Esophagus muscularis mucosa (tissue), 4 donors: ENCODE measurements around the gene FBXO31. TPM values are rescaled to one million over a fixed set of nuclear protein-coding genes. Genes with fewer than 3 reads are reported as not detected.

ENCODE experiments used
- DNase-seq: peaks from one replicate; pipeline ENCODE4 v3.0.0-alpha.2; 2017; ENCODE audit errors: extremely low spot score
- H3K27ac ChIP-seq, 4 donors: fragments of 200-600 bp; sonication (generic); replicated peaks in 1 of 4; 1 replicate in 3 of 4; 2 replicates in 1 of 4; pipeline ENCODE4 v1.5.1; 2016 to 2019; ENCODE audit warnings: mild to moderate bottlenecking in 1 of 4
- H3K27me3 ChIP-seq, 4 donors: fragments of 200-600 bp; sonication (generic); one replicate each; pipeline versions ENCODE4 v1.5.1 to v1.6.0; 2016 to 2019
- H3K36me3 ChIP-seq, 4 donors: fragments of 200-600 bp; sonication (generic); one replicate each; pipeline ENCODE4 v1.5.1; 2016 to 2019
- H3K4me1 ChIP-seq, 4 donors: fragments of 200-600 bp; sonication (generic); one replicate each; pipeline ENCODE4 v1.5.1; 2016 to 2019
- H3K4me3 ChIP-seq, 4 donors: fragments of 200-600 bp; sonication (generic); 1 replicate in 2 of 4; 2 replicates in 2 of 4; pipeline ENCODE4 v1.5.1; 2016 to 2019; ENCODE audit warnings: mild to moderate bottlenecking in 4 of 4, moderate library complexity in 1 of 4
- H3K9me3 ChIP-seq, 4 donors: fragments of 200-600 bp; sonication (generic); 1 replicate in 3 of 4; 2 replicates in 1 of 4; pipeline ENCODE4 v1.5.1; 2016 to 2019
- CTCF ChIP-seq, 3 experiments: fragments of 200-600 bp in 2 of 3; fragments of 450-650 bp in 1 of 3; sonication (generic) in 2 of 3; IDR thresholded peaks; one replicate each; pipeline ENCODE4 v1.5.1; 2017 to 2019; ENCODE audit warnings: antibody characterized with exemption in 3 of 3, mild to moderate bottlenecking in 2 of 3, moderate library complexity in 1 of 3
- EP300 ChIP-seq: sonication (generic); formaldehyde crosslinking; IDR thresholded peaks from one replicate; pipeline ENCODE4 v1.6.1; 2017; ENCODE audit warnings: antibody characterized with exemption
- POLR2A ChIP-seq: fragments of 450-650 bp; IDR thresholded peaks from one replicate; pipeline ENCODE4 v1.6.1; 2017; ENCODE audit warnings: antibody characterized with exemption, moderate library complexity, mild to moderate bottlenecking, low read depth
- POLR2AphosphoS5 ChIP-seq, 2 donors: sonication (generic); formaldehyde crosslinking; IDR thresholded peaks; one replicate each; pipeline ENCODE4 v1.6.1; 2017; ENCODE audit warnings: antibody characterized with exemption in 2 of 2
- WGBS: methylation state at CpG from one replicate; pipeline ENCODE4 v1.1.5; 2018; 5-methylcytosine and 5-hydroxymethylcytosine counted together
- intact Hi-C: fragments of 100-400 bp; cut with DNase I; formaldehyde crosslinking; loops from one replicate; pipeline ENCODE4 v1.15.1; 2023
- total RNA-seq, 4 donors: library from RNA; depleted of rRNA; stranded (reverse); fragments of >200 nt; gene quantifications; one replicate each; pipeline versions ENCODE4 v1.1.0 to v1.2.1, GENCODE V29; 2016

FBXO31 gene
- total RNA-seq, 4 donors from 2014 or later = 68.8 to 173 (median 102) TPM

GRCh38 chr16:87410530-87410929 lies 27.0 kb upstream of the FBXO31 start:
- H3K36me3 ChIP-seq = peaks cover 49 to 100% (median 87%) of the 10 kb centered on the region in 4 donors
- H3K27me3 ChIP-seq = no peaks in the 10 kb centered on the region
- no peak for DNase-seq
- H3K4me3 ChIP-seq = no peak overlapping the region
- TF ChIP-seq CTCF (IDR thresholded peaks at IDR 0.05) = no peak
- no peaks in the 10 kb centered on the region for H3K4me1 ChIP-seq
- WGBS = 94% methylated on average over 6 of the region's 11 CpGs
- intact Hi-C loops = loop anchor here (5.0 kb wide), 1 partner anchor 227 kb away; no protein-coding TSS in a partner anchor
- no peaks in the 10 kb centered on the region for H3K9me3 ChIP-seq
- no peak overlapping the region for H3K27ac ChIP-seq

- Histone ChIP-seq H3K27me3 (no peaks in the 10 kb centered on the region), H3K4me3 (no peak overlapping the region), H3K4me1 (no peaks in the 10 kb centered on the region), H3K9me3 (no peaks in the 10 kb centered on the region), H3K36me3 (peaks cover 54 to 100% (median 87%) of the 10 kb centered on the region in 4 donors), H3K27ac (no peak overlapping the region)
- intact Hi-C loops = loop anchor here (5.0 kb wide), 1 partner anchor 228 kb away; no protein-coding TSS in a partner anchor
- 94% methylated on average over 7 of the region's 13 CpGs for WGBS
- DNase-seq = no peak
- TF ChIP-seq EP300 (no peak), CTCF (IDR thresholded peaks at IDR 0.05) (no peak), POLR2AphosphoS5 (IDR thresholded peaks at IDR 0.05) (no peak), POLR2A (no peak)
Measured at GRCh38 chr16:87409781-87410180, 26.2 kb upstream of the FBXO31 start.

GRCh38 chr16:87409153-87409552 lies 25.6 kb upstream of the FBXO31 start:
- no peaks in the 10 kb centered on the region for H3K4me1 ChIP-seq
- H3K9me3 ChIP-seq = no peaks in the 10 kb centered on the region
- no peak overlapping the region for H3K4me3 ChIP-seq
- no peaks in the 10 kb centered on the region for H3K27me3 ChIP-seq
- no peak overlapping the region for H3K27ac ChIP-seq
- no peak for DNase-seq
- peaks cover 54 to 100% (median 87%) of the 10 kb centered on the region in 4 donors for H3K36me3 ChIP-seq
- intact Hi-C loops = no loop called here
- 89% methylated on average over 13 of the region's 13 CpGs for WGBS
- TF ChIP-seq POLR2AphosphoS5 (IDR thresholded peaks at IDR 0.05) = no peak
- TF ChIP-seq CTCF (IDR thresholded peaks at IDR 0.05) = no peak
- TF ChIP-seq POLR2A = no peak
- TF ChIP-seq EP300 = no peak

- TF ChIP-seq POLR2AphosphoS5 (IDR thresholded peaks at IDR 0.05) (peak; percentile 63 to 71), CTCF (IDR thresholded peaks at IDR 0.05) (no peak), EP300 (peak; percentile 31)
- no peaks in the 10 kb centered on the region for H3K4me1 ChIP-seq
- no peak for DNase-seq
- 79% methylated on average over 26 of the region's 26 CpGs for WGBS
- no peak overlapping the region for H3K4me3 ChIP-seq
- H3K36me3 ChIP-seq = peaks cover 60 to 100% (median 86%) of the 10 kb centered on the region in 4 donors
- intact Hi-C loops = no loop called here
- H3K27ac ChIP-seq = peak overlapping the region in 3 of 4 donors; percentile 42 to 53 (median 43)
- H3K9me3 ChIP-seq = no peaks in the 10 kb centered on the region
- no peaks in the 10 kb centered on the region for H3K27me3 ChIP-seq
Measured at GRCh38 chr16:87407511-87408112, 24.0 kb upstream of the FBXO31 start.
